HG02973 (cell line): ENCODE measurements around the gene NLRP1.

Source experiments
- ATAC-seq: cut with Tn5 transposase; IDR thresholded peaks from one replicate; pipeline ENCODE4 v1.9.1; 2021; ENCODE audit warnings: moderate library complexity; ENCODE audit not compliant: unreplicated experiment

Gene NLRP1

GRCh38 chr17:5558815-5559785 lies 25.2 kb downstream of the NLRP1 start:
- ATAC-seq: no peak

- ATAC-seq: no peak
Observed at GRCh38 chr17:5557990-5558389, 26.3 kb downstream of the NLRP1 start.

- no peak for ATAC-seq
Observed at GRCh38 chr17:5557485-5557884, 26.8 kb downstream of the NLRP1 start.

- ATAC-seq: no peak
Observed at GRCh38 chr17:5555254-5555653, 29.1 kb downstream of the NLRP1 start.

- no peak for ATAC-seq
Observed at GRCh38 chr17:5553479-5553878, 30.8 kb downstream of the NLRP1 start.

- ATAC-seq: no peak
Observed at GRCh38 chr17:5552841-5553240, 31.5 kb downstream of the NLRP1 start.

GRCh38 chr17:5545051-5545987 lies 39.0 kb downstream of the NLRP1 start:
- no peak for ATAC-seq

- no peak for ATAC-seq
Observed at GRCh38 chr17:5544115-5544514, 40.2 kb downstream of the NLRP1 start.

- no peak for ATAC-seq
Observed at GRCh38 chr17:5541610-5542202, 42.6 kb downstream of the NLRP1 start.

- no peak for ATAC-seq
Observed at GRCh38 chr17:5540321-5540720, 44.0 kb downstream of the NLRP1 start.

- no peak for ATAC-seq
Observed at GRCh38 chr17:5539286-5539685, 45.0 kb downstream of the NLRP1 start.

- ATAC-seq: no peak
Observed at GRCh38 chr17:5536866-5537650, 47.3 kb downstream of the NLRP1 start.

- ATAC-seq: no peak
Observed at GRCh38 chr17:5535436-5535835, 48.9 kb downstream of the NLRP1 start.

- no peak for ATAC-seq
Observed at GRCh38 chr17:5533486-5534315, 50.6 kb downstream of the NLRP1 start.

GRCh38 chr17:5532581-5532980 lies 51.7 kb downstream of the NLRP1 start:
- no peak for ATAC-seq

GRCh38 chr17:5531085-5531418 lies 53.3 kb downstream of the NLRP1 start:
- no peak for ATAC-seq

- ATAC-seq: no peak
Observed at GRCh38 chr17:5530265-5531084, 53.8 kb downstream of the NLRP1 start.

- no peak for ATAC-seq
Observed at GRCh38 chr17:5527601-5528250, 56.6 kb downstream of the NLRP1 start.
